Vagina (tissue), 2 donors: ENCODE data around the gene SORCS1.

Source experiments
- POLR2A ChIP-seq, 2 donors: fragments of 450-650 bp; IDR thresholded peaks; one replicate each; pipeline ENCODE4 v1.6.1; 2017; ENCODE audit warnings: antibody characterized with exemption in 2 of 2, mild to moderate bottlenecking in 2 of 2, moderate library complexity in 2 of 2
- POLR2AphosphoS5 ChIP-seq, 2 donors: sonication (generic); formaldehyde crosslinking; IDR thresholded peaks; one replicate each; pipeline ENCODE4 v1.9.0; 2017; ENCODE audit warnings: antibody characterized with exemption in 2 of 2, mild to moderate bottlenecking in 2 of 2, low read depth in 1 of 2; ENCODE audit not compliant: insufficient read depth in 1 of 2
- TF ChIP-seq, protein P1 (sequence below), 3 experiments: fragments of 450-650 bp in 2 of 3; fragments of 200-600 bp in 1 of 3; sonication (generic) in 1 of 3; IDR thresholded peaks; one replicate each; pipeline ENCODE4 v1.5.1; 2017 to 2019; ENCODE audit warnings: antibody characterized with exemption in 3 of 3, mild to moderate bottlenecking in 2 of 3, moderate library complexity in 2 of 3

DNA sequence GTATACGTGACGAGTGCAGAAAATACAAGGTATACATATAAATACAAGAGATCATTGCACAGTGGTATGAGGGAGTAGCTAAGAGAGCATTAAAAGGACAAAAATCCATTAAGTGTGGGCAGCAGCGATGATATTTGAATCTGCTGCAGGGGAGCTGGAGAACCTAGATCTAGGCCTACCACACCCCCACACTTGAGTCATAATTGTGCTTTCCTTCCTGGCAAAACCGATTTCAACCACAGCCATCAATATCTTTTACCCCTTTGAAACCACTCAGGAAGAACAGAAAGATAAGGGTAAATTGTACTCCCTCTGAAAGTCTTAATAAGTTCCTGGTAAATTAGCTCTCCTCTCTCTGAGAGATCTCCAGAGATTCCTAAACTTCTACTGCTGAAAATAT, 345.0 kb downstream of the SORCS1 start:
- TF ChIP-seq, protein P1, sequence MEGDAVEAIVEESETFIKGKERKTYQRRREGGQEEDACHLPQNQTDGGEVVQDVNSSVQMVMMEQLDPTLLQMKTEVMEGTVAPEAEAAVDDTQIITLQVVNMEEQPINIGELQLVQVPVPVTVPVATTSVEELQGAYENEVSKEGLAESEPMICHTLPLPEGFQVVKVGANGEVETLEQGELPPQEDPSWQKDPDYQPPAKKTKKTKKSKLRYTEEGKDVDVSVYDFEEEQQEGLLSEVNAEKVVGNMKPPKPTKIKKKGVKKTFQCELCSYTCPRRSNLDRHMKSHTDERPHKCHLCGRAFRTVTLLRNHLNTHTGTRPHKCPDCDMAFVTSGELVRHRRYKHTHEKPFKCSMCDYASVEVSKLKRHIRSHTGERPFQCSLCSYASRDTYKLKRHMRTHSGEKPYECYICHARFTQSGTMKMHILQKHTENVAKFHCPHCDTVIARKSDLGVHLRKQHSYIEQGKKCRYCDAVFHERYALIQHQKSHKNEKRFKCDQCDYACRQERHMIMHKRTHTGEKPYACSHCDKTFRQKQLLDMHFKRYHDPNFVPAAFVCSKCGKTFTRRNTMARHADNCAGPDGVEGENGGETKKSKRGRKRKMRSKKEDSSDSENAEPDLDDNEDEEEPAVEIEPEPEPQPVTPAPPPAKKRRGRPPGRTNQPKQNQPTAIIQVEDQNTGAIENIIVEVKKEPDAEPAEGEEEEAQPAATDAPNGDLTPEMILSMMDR (IDR thresholded peaks at IDR 0.05), result no peak
- TF ChIP-seq POLR2A (IDR thresholded peaks at IDR 0.05), result no peak
- TF ChIP-seq POLR2AphosphoS5 (IDR thresholded peaks at IDR 0.05; ENCODE audit: insufficient read depth in 1 of 2, low read depth in 1 of 2), result no peak
